Measurements from ENCODE around the gene NFXL1.

- TF ChIP-seq CTCF (IDR thresholded peaks at IDR 0.05) (no peak), POLR2AphosphoS5 (IDR thresholded peaks at IDR 0.05; ENCODE audit: low read depth, low read length) (no peak)
Measured at GRCh38 chr4:47876784-47877546, 37.4 kb downstream of the NFXL1 start.
